Middle frontal gyrus (tissue), 1 donor: Measurements from ENCODE around the gene SHROOM2.
"Not testable (repeated sequence)": the region's sequence is repeated elsewhere in the genome, so short reads cannot be mapped to it uniquely, and the experiment has no call there.

Experiments used
- DNase-seq: peaks from one replicate; pipeline ENCODE4 v3.0.0-alpha.2; 2015; ENCODE audit warnings: low spot score; ENCODE audit errors: extremely low spot score

Gene SHROOM2

GRCh38 chrX:9785254-9785943 lies 830 bp upstream of the SHROOM2 start:
- no peak for DNase-seq

GRCh38 chrX:9786798-9787635 lies 788 bp downstream of the SHROOM2 start:
- DNase-seq = no peak

GRCh38 chrX:9788911-9789310 lies 2.7 kb downstream of the SHROOM2 start:
- DNase-seq = no peak

GRCh38 chrX:9789555-9789954 lies 3.3 kb downstream of the SHROOM2 start:
- DNase-seq = no peak

GRCh38 chrX:9790866-9791265 lies 4.6 kb downstream of the SHROOM2 start:
- DNase-seq = no peak

GRCh38 chrX:9794495-9794894 lies 8.3 kb downstream of the SHROOM2 start:
- no peak for DNase-seq

- DNase-seq = no peak
Measured at GRCh38 chrX:9797384-9798360, 11.4 kb downstream of the SHROOM2 start.

GRCh38 chrX:9802737-9803136 lies 16.5 kb downstream of the SHROOM2 start:
- no peak for DNase-seq

GRCh38 chrX:9804444-9804843 lies 18.2 kb downstream of the SHROOM2 start:
- no peak for DNase-seq

GRCh38 chrX:9805956-9806355 lies 19.7 kb downstream of the SHROOM2 start:
- no peak for DNase-seq

- no peak for DNase-seq
Measured at GRCh38 chrX:9807355-9808182, 21.3 kb downstream of the SHROOM2 start.

GRCh38 chrX:9809876-9810275 lies 23.6 kb downstream of the SHROOM2 start:
- DNase-seq = not testable (repeated sequence)

- DNase-seq = not testable (repeated sequence)
Measured at GRCh38 chrX:9811086-9811485, 24.9 kb downstream of the SHROOM2 start.

- no peak for DNase-seq
Measured at GRCh38 chrX:9816084-9816700, 30.0 kb downstream of the SHROOM2 start.

GRCh38 chrX:9821572-9821971 lies 35.3 kb downstream of the SHROOM2 start:
- no peak for DNase-seq

GRCh38 chrX:9824554-9824953 lies 38.3 kb downstream of the SHROOM2 start:
- DNase-seq = no peak

GRCh38 chrX:9825129-9825790 lies 39.0 kb downstream of the SHROOM2 start:
- no peak for DNase-seq

GRCh38 chrX:9825966-9826365 lies 39.7 kb downstream of the SHROOM2 start:
- DNase-seq = no peak
